Esophagus muscularis mucosa (tissue), 3 donors: ENCODE results near the gene CYS1.

Source experiments
- EP300 ChIP-seq: sonication (generic); formaldehyde crosslinking; IDR thresholded peaks from one replicate; pipeline ENCODE4 v1.6.1; 2017; ENCODE audit warnings: antibody characterized with exemption
- TF ChIP-seq, protein P1 (sequence below), 3 experiments: fragments of 200-600 bp in 2 of 3; fragments of 450-650 bp in 1 of 3; sonication (generic) in 2 of 3; IDR thresholded peaks; one replicate each; pipeline ENCODE4 v1.5.1; 2017 to 2019; ENCODE audit warnings: antibody characterized with exemption in 3 of 3, mild to moderate bottlenecking in 2 of 3, moderate library complexity in 1 of 3

DNA sequence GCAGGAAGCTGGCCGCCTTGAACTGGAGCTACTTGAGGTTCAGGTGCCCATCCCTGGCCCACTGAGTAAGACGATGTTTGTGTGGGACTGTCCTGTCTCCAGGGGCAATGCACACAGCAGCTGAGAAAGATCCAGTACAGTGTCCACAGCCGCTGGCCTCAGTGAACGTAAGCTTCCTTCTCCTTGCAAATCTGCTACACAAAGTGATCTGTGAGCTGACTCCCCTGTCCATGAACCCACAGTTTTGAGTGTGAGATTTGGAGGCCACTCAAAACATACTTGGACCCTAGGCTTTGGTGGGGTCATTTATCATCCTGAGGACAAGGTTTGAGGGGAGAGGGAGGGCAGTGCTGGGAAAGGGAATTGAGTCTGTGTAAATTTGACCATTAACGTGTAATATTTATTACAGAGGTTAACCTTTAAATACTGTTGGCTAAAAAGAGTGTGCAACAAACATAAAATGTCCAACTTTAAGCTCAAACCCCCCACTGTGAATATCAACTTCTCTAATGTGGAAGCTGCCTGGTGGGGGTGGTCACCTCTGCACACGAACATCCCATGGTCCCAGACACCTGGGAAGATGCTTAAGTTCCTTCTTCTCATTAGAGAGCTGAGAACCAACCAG is 4.9 kb upstream of the CYS1 start:
- TF ChIP-seq EP300, result no peak
- TF ChIP-seq, protein P1, sequence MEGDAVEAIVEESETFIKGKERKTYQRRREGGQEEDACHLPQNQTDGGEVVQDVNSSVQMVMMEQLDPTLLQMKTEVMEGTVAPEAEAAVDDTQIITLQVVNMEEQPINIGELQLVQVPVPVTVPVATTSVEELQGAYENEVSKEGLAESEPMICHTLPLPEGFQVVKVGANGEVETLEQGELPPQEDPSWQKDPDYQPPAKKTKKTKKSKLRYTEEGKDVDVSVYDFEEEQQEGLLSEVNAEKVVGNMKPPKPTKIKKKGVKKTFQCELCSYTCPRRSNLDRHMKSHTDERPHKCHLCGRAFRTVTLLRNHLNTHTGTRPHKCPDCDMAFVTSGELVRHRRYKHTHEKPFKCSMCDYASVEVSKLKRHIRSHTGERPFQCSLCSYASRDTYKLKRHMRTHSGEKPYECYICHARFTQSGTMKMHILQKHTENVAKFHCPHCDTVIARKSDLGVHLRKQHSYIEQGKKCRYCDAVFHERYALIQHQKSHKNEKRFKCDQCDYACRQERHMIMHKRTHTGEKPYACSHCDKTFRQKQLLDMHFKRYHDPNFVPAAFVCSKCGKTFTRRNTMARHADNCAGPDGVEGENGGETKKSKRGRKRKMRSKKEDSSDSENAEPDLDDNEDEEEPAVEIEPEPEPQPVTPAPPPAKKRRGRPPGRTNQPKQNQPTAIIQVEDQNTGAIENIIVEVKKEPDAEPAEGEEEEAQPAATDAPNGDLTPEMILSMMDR (IDR thresholded peaks at IDR 0.05), result no peak
